ENCODE measurements around the gene PHOSPHO1. TPM values are rescaled to one million over a fixed set of nuclear protein-coding genes. Genes with fewer than 3 reads are reported as not detected.

Gene PHOSPHO1
- total and polyA plus RNA-seq, 4 experiments from 2014 or later: 0.10 to 0.29 TPM; not detected in 2

- no peaks in the 10 kb centered on the region for H3K9me3 Mint-ChIP-seq
- DNase-seq: no peak
- no peaks in the 10 kb centered on the region for H3K9me3 ChIP-seq (ENCODE audit: control insufficient read depth in 1 of 2, low read length in 2 of 2)
- peaks cover 1 to 7% of the 10 kb centered on the region in 2 donors for H3K27me3 Mint-ChIP-seq
- no peaks in the 10 kb centered on the region for H3K4me1 ChIP-seq (ENCODE audit: insufficient read depth, low read length)
- ChIA-PET CTCF (ENCODE audit: partially characterized antibody) (interaction anchor here (1.3 kb wide), 1 partner anchor 15 kb away, joined by 4 read pairs; no protein-coding TSS in a partner anchor), POLR2A (ENCODE audit: partially characterized antibody) (no interaction called here)
- intact Hi-C loops (cut with micrococcal nuclease): no loop called here
- H3K4me1 Mint-ChIP-seq: peaks cover 0 to 1% (median 0%) of the 10 kb centered on the region in 4 donors
- H3K27ac ChIP-seq (ENCODE audit: low read depth, low read length): no peak overlapping the region
- H3K36me3 Mint-ChIP-seq: no peaks in the 10 kb centered on the region
- H3K4me3 Mint-ChIP-seq: no peak overlapping the region
- no peak overlapping the region for H3K4me3 ChIP-seq (ENCODE audit: low read length in 2 of 2)
- H3K27ac Mint-ChIP-seq: no peak overlapping the region
- no peaks in the 10 kb centered on the region for H3K27me3 ChIP-seq (ENCODE audit: insufficient read depth, low read length)
- no peaks in the 10 kb centered on the region for H3K36me3 ChIP-seq (ENCODE audit: insufficient read depth, low read length)
Observed at GRCh38 chr17:49242813-49243212, 12.2 kb upstream of the PHOSPHO1 start.

GRCh38 chr17:49241692-49242397 lies 11.3 kb upstream of the PHOSPHO1 start:
- intact Hi-C loops (cut with micrococcal nuclease): no loop called here
- no peak overlapping the region for H3K4me3 Mint-ChIP-seq
- peaks cover 0 to 1% (median 0%) of the 10 kb centered on the region in 4 donors for H3K4me1 Mint-ChIP-seq
- H3K27me3 ChIP-seq (ENCODE audit: insufficient read depth, low read length): no peaks in the 10 kb centered on the region
- no peak overlapping the region for H3K4me3 ChIP-seq (ENCODE audit: low read length in 2 of 2)
- no peak for DNase-seq
- no peak overlapping the region for H3K27ac Mint-ChIP-seq
- no peaks in the 10 kb centered on the region for H3K36me3 Mint-ChIP-seq
- CTCF ChIA-PET (ENCODE audit: partially characterized antibody): interaction anchor here (0.6 kb wide), 1 partner anchor 13 kb away, joined by 3 read pairs; no protein-coding TSS in a partner anchor
- no peaks in the 10 kb centered on the region for H3K36me3 ChIP-seq (ENCODE audit: insufficient read depth, low read length)
- H3K9me3 Mint-ChIP-seq: no peaks in the 10 kb centered on the region
- H3K9me3 ChIP-seq (ENCODE audit: control insufficient read depth in 1 of 2, low read length in 2 of 2): no peaks in the 10 kb centered on the region
- H3K27ac ChIP-seq (ENCODE audit: low read depth, low read length): no peak overlapping the region
- no peaks in the 10 kb centered on the region for H3K4me1 ChIP-seq (ENCODE audit: insufficient read depth, low read length)
- H3K27me3 Mint-ChIP-seq: peaks cover 0 to 5% of the 10 kb centered on the region in 2 donors
- POLR2A ChIA-PET (ENCODE audit: partially characterized antibody): no interaction called here

GRCh38 chr17:49241040-49241439 lies 10.5 kb upstream of the PHOSPHO1 start:
- ChIA-PET CTCF (ENCODE audit: partially characterized antibody) (interaction anchor here (1.4 kb wide), 1 partner anchor 13 kb away, joined by 6 read pairs; no protein-coding TSS in a partner anchor), POLR2A (ENCODE audit: partially characterized antibody) (no interaction called here)
- H3K9me3 ChIP-seq (ENCODE audit: control insufficient read depth in 1 of 2, low read length in 2 of 2): no peaks in the 10 kb centered on the region
- no peak overlapping the region for H3K27ac ChIP-seq (ENCODE audit: low read depth, low read length)
- intact Hi-C loops (cut with micrococcal nuclease): no loop called here
- no peak overlapping the region for H3K4me3 ChIP-seq (ENCODE audit: low read length in 2 of 2)
- DNase-seq: no peak
- Mint-ChIP-seq H3K9me3 (no peaks in the 10 kb centered on the region), H3K27me3 (peaks cover 0 to 5% of the 10 kb centered on the region in 2 donors), H3K4me3 (no peak overlapping the region), H3K36me3 (no peaks in the 10 kb centered on the region), H3K27ac (no peak overlapping the region), H3K4me1 (peaks cover 0 to 1% (median 0%) of the 10 kb centered on the region in 4 donors)
- no peaks in the 10 kb centered on the region for H3K36me3 ChIP-seq (ENCODE audit: insufficient read depth, low read length)
- no peaks in the 10 kb centered on the region for H3K4me1 ChIP-seq (ENCODE audit: insufficient read depth, low read length)
- H3K27me3 ChIP-seq (ENCODE audit: insufficient read depth, low read length): no peaks in the 10 kb centered on the region

- Histone ChIP-seq H3K4me1 (ENCODE audit: insufficient read depth, low read length) (no peaks in the 10 kb centered on the region), H3K27ac (ENCODE audit: low read depth, low read length) (no peak overlapping the region), H3K9me3 (ENCODE audit: control insufficient read depth in 1 of 2, low read length in 2 of 2) (no peaks in the 10 kb centered on the region), H3K36me3 (ENCODE audit: insufficient read depth, low read length) (no peaks in the 10 kb centered on the region), H3K27me3 (ENCODE audit: insufficient read depth, low read length) (no peaks in the 10 kb centered on the region), H3K4me3 (ENCODE audit: low read length in 2 of 2) (no peak overlapping the region)
- no peak overlapping the region for H3K4me3 Mint-ChIP-seq
- no peak overlapping the region for H3K27ac Mint-ChIP-seq
- CTCF ChIA-PET (ENCODE audit: partially characterized antibody): interaction anchor here (1.4 kb wide), 1 partner anchor 12 kb away, joined by 6 read pairs; no protein-coding TSS in a partner anchor
- H3K36me3 Mint-ChIP-seq: no peaks in the 10 kb centered on the region
- POLR2A ChIA-PET (ENCODE audit: partially characterized antibody): no interaction called here
- peaks cover 0 to 5% of the 10 kb centered on the region in 2 donors for H3K27me3 Mint-ChIP-seq
- DNase-seq: no peak
- peaks cover 0 to 1% (median 0%) of the 10 kb centered on the region in 4 donors for H3K4me1 Mint-ChIP-seq
- intact Hi-C loops (cut with micrococcal nuclease): no loop called here
- H3K9me3 Mint-ChIP-seq: no peaks in the 10 kb centered on the region
Observed at GRCh38 chr17:49240619-49241018, 10.0 kb upstream of the PHOSPHO1 start.

GRCh38 chr17:49239963-49240362 lies 9.4 kb upstream of the PHOSPHO1 start:
- peaks cover 0 to 1% (median 0%) of the 10 kb centered on the region in 4 donors for H3K4me1 Mint-ChIP-seq
- H3K9me3 Mint-ChIP-seq: no peaks in the 10 kb centered on the region
- H3K27me3 ChIP-seq (ENCODE audit: insufficient read depth, low read length): no peaks in the 10 kb centered on the region
- no peaks in the 10 kb centered on the region for H3K9me3 ChIP-seq (ENCODE audit: control insufficient read depth in 1 of 2, low read length in 2 of 2)
- no peak overlapping the region for H3K27ac Mint-ChIP-seq
- intact Hi-C loops (cut with micrococcal nuclease): no loop called here
- H3K4me3 ChIP-seq (ENCODE audit: low read length in 2 of 2): no peak overlapping the region
- no peaks in the 10 kb centered on the region for H3K4me1 ChIP-seq (ENCODE audit: insufficient read depth, low read length)
- no peak overlapping the region for H3K4me3 Mint-ChIP-seq
- H3K36me3 ChIP-seq (ENCODE audit: insufficient read depth, low read length): no peaks in the 10 kb centered on the region
- DNase-seq: no peak
- no peaks in the 10 kb centered on the region for H3K36me3 Mint-ChIP-seq
- peaks cover 0 to 5% of the 10 kb centered on the region in 2 donors for H3K27me3 Mint-ChIP-seq
- H3K27ac ChIP-seq (ENCODE audit: low read depth, low read length): no peak overlapping the region
- CTCF ChIA-PET (ENCODE audit: partially characterized antibody): interaction anchor here (1.0 to 1.7 kb wide), 4 partner anchors 10 to 60 kb away, joined by 3 to 9 read pairs (median 7); no protein-coding TSS in a partner anchor
- POLR2A ChIA-PET (ENCODE audit: partially characterized antibody): no interaction called here

- no peaks in the 10 kb centered on the region for H3K36me3 Mint-ChIP-seq
Observed at GRCh38 chr17:49235896-49236295, 5.3 kb upstream of the PHOSPHO1 start.

GRCh38 chr17:49234509-49235080 lies 4.0 kb upstream of the PHOSPHO1 start:
- no peaks in the 10 kb centered on the region for H3K36me3 Mint-ChIP-seq
- H3K27ac Mint-ChIP-seq: no peak overlapping the region
- intact Hi-C loops (cut with micrococcal nuclease): no loop called here
- H3K4me1 ChIP-seq (ENCODE audit: insufficient read depth, low read length): peaks cover 17% of the 10 kb centered on the region
- no peak overlapping the region for H3K4me3 ChIP-seq (ENCODE audit: low read length in 2 of 2)
- H3K9me3 ChIP-seq (ENCODE audit: control insufficient read depth in 1 of 2, low read length in 2 of 2): no peaks in the 10 kb centered on the region
- no peak overlapping the region for H3K4me3 Mint-ChIP-seq
- ChIA-PET POLR2A (ENCODE audit: partially characterized antibody) (no interaction called here), CTCF (ENCODE audit: partially characterized antibody) (interaction anchor here (1.2 to 13.8 kb wide), 2 partner anchors 9 to 53 kb away, joined by 7 to 315 read pairs; no protein-coding TSS in a partner anchor)
- DNase-seq: no peak
- H3K4me1 Mint-ChIP-seq: peaks cover 3 to 13% (median 7%) of the 10 kb centered on the region in 4 donors
- no peaks in the 10 kb centered on the region for H3K9me3 Mint-ChIP-seq
- H3K36me3 ChIP-seq (ENCODE audit: insufficient read depth, low read length): no peaks in the 10 kb centered on the region
- H3K27ac ChIP-seq (ENCODE audit: low read depth, low read length): no peak overlapping the region
- peaks cover 9% of the 10 kb centered on the region for H3K27me3 ChIP-seq (ENCODE audit: insufficient read depth, low read length)
- H3K27me3 Mint-ChIP-seq: peaks cover under 1 to 5% of the 10 kb centered on the region in 2 donors

More at GRCh38 chr17:49235896-49236295, 5.3 kb upstream of the PHOSPHO1 start:
- no peak for DNase-seq
- H3K27me3 ChIP-seq (ENCODE audit: insufficient read depth, low read length): peaks cover 7% of the 10 kb centered on the region
- POLR2A ChIA-PET (ENCODE audit: partially characterized antibody): no interaction called here
- Mint-ChIP-seq H3K27me3 (peaks cover 0 to 5% of the 10 kb centered on the region in 2 donors), H3K4me1 (peaks cover 3 to 10% (median 5%) of the 10 kb centered on the region in 4 donors), H3K9me3 (no peaks in the 10 kb centered on the region), H3K27ac (no peak overlapping the region), H3K4me3 (no peak overlapping the region)
- H3K27ac ChIP-seq (ENCODE audit: low read depth, low read length): no peak overlapping the region
- CTCF ChIA-PET (ENCODE audit: partially characterized antibody): interaction anchor here (1.0 to 13.8 kb wide), 4 partner anchors 8 to 54 kb away, joined by 3 to 315 read pairs (median 6); no protein-coding TSS in a partner anchor
- intact Hi-C loops (cut with micrococcal nuclease): no loop called here
- H3K36me3 ChIP-seq (ENCODE audit: insufficient read depth, low read length): no peaks in the 10 kb centered on the region
- H3K4me1 ChIP-seq (ENCODE audit: insufficient read depth, low read length): peaks cover 8% of the 10 kb centered on the region
- H3K4me3 ChIP-seq (ENCODE audit: low read length in 2 of 2): no peak overlapping the region
- H3K9me3 ChIP-seq (ENCODE audit: control insufficient read depth in 1 of 2, low read length in 2 of 2): no peaks in the 10 kb centered on the region

All from CD4-positive, alpha-beta memory T cell (primary cell).